SKM-1 (cell line): ENCODE measurements around the gene PDX1.
"Not testable (repeated sequence)": the region's sequence is repeated elsewhere in the genome, so short reads cannot be mapped to it uniquely, and the experiment has no call there.

Source experiments
- DNase-seq: peaks from one replicate; lab custom pipeline; 2025; ENCODE audit not compliant: unreplicated experiment; lab: John Stamatoyannopoulos, UW

The PDX1 gene

GRCh38 chr13:27954406-27954851, 34.6 kb downstream of the PDX1 start:
- no peak for DNase-seq

DNA sequence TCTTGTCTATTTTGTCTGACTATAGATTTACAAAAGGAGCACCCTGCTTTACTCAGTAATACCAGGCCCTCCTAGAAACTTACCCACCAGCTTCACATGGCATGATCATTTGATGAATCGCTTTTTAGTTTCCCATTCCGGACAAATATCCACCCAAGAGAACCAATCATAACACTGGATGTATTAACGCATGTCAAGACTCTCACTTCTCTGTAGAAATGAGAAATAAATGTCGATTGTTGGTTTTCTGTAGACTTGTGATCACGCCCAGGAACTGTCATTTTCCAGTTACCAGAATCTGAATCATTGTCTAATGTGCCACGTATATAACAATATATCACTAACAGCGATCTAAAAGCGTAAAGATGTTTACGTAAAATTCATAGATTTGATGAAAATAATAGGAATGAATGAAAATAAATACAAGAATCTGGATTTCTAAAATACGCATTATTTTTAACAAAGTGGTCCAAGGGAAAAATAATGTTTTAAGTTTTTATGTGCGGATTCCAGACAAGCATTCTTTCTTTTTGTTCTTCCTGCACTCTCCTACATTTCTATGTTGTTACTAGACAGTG, 35.3 kb downstream of the PDX1 start:
- no peak for DNase-seq

DNA sequence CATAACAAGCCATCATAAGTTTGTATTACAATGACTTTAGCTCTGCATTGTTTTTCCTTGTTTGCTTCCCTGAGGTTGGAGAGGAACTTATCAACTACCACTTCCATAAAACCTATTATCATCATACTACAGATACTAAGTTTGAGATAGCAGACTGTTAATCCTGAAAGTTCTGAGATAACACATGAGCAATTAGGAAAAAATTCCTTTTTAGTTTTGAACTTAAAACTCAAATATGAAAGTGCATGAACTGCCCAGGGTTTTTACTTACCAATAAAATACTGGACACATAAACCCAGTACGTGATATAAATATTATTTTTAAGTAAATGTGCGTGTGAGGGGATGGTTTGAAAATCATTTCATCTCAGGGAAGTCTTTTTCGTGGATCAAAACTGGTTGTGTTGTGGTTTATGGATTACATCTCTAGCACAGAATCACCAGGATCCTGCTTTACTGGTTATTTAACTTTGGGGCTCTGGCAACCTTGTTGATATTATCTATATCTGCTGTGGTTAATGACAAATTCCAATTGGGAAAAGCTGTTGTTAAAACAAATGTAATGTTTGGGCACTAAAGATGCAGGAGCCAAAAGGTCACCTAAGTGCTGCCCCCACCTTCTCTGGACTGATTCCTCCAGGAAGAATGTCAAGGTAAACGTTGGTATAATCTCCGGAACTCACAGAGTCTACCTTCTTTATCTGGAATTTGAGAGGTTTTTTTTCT, 36.9 kb downstream of the PDX1 start:
- no peak for DNase-seq

- DNase-seq: no peak
Measured at GRCh38 chr13:27959976-27960361, 40.2 kb downstream of the PDX1 start.

DNA sequence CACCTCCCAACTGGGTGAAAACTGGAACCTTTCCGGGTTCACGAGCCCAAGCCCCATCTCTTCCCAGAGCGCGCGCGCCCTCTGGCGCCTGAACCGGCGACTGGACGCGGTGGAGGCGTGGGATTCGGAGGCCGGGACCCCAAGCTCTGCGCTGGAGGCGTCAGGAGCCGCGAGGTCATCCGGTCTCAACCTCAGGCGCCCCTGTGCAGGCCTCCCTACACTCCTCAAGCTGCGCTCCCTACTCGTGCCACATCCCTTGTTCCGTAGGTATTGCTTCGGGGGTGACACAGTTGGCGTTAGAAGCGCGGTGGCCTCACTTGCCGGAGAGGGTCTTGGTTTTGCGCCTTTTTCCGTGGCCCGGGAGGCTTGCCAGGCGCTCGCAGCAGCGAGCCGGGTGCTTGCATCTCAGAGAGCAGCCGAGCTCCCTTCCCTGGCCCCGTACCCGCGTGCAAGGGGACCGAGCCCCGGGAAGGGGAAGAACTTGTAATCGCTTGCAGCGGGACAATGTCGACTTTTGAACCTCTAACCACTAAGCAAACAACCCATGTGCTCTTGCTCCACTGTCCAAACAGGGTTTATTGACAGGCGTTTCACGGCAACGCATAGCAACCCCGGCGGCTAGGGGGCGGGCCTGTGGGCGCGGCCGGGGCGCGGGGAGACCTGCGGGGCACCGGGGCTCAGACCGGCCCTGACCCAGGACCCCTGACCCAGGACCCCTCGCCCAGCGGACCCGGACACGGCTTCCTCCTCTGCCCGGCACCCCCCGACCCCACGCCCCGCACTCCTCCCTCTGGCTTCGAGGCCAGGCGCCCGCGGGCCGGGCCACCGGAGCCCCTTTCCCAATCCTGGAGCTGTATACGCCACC, 40.8 kb downstream of the PDX1 start:
- peak; percentile 19 for DNase-seq

DNA sequence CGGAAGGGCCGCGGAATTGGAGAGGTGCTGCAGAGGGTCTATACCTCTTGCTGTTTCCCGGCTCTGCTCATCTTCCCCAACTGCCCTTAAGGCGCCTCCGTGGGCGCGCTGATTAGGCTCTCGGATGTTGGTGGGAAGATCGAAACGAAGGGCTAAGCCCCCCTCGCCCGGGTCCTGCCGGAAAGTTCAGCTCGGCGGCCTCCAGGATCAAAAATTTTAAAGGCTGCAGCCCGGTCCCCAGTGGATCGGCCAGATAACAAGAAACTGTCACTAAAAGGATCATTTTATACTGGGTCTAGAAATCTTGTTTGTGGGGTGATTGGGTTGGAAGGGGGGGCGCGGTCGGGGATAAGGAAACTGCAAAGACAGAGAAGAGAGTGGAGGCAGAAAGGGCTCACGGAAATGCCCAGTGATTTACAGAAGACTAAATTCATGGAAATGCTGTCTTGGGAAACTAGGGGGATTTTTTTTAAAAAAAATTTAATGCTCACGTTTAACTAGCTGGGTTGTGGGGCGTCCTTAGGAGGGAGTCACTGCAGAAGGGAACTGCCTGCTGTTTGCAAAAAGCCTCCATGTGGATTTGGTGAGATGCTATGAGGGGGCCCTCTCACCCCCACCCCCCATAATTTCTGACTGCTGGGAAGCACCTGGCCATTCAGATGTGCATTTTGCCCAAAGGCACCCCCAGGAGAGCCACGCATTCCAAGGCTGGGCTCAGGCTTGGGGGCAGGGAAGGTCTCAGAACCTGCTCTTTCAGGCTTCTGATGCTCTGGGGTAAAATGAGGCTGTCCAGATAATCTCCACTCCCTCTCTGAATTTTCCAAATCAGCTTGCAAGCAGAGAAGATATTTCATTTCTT, 41.7 kb downstream of the PDX1 start:
- no peak for DNase-seq

GRCh38 chr13:27962128-27962841, 42.5 kb downstream of the PDX1 start:
- no peak for DNase-seq

DNA sequence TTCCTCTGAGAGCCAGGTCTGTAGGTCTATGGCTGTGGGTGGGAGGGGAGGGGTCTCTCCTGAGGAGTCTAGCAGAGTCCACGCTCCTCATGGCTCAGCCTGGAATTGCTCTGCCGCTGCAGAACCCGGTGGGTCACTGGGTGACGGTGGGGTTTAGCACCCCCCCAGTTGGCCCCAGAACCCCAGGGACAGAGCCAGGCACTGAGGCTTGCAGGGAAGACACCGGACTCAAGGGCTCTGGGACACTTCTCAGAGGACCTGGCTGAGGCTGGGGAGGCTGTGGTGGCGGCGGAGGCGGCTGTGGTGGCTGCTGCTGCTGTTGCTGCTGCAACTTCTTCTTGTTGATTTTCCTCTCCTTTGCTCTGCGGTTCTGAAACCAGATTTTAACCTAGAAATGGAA, 43.2 kb downstream of the PDX1 start:
- DNase-seq: no peak

DNA sequence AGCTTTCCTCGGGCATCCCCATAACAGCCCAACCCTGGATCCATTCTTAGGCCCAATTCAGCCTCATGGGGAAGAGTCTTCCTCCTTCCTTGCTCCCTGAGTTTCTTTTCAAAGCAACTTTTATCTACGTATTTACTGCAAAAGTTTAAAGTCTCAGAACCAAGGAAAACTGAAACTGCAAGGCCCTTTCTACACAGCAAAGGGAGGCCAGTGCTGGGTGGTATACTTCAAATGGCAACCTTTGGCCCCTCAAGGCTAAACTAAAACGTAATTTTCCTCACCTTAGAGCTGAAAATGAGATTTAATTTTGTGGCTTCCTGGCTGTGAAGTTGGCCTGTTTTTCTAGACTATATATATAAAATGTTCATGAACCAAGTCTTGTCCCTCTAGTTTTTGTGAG, 43.7 kb downstream of the PDX1 start:
- DNase-seq: no peak

DNA sequence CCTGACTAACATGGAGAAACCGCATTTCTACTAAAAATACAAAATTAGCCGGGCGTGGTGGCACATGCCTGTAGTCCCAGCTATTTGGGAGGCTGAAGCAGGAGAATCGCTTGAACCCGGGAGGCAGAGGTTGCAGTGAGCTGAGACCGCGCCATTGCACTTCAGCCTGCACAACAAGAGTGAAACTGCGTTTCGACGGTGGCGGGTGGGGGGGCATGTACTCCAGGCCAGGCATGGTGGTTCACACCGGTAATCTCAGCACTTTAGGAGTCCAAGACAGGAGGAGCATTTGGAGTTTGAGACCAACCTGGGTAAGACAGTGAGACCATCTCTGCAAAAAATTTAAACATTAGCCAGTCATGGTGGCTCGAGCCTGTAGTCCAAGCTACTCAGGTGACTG, 44.4 kb downstream of the PDX1 start:
- not testable (repeated sequence) for DNase-seq

GRCh38 chr13:27964741-27965323, 45.0 kb downstream of the PDX1 start:
- DNase-seq: no peak

- no peak for DNase-seq
Measured at GRCh38 chr13:27965343-27965739, 45.5 kb downstream of the PDX1 start.

DNA sequence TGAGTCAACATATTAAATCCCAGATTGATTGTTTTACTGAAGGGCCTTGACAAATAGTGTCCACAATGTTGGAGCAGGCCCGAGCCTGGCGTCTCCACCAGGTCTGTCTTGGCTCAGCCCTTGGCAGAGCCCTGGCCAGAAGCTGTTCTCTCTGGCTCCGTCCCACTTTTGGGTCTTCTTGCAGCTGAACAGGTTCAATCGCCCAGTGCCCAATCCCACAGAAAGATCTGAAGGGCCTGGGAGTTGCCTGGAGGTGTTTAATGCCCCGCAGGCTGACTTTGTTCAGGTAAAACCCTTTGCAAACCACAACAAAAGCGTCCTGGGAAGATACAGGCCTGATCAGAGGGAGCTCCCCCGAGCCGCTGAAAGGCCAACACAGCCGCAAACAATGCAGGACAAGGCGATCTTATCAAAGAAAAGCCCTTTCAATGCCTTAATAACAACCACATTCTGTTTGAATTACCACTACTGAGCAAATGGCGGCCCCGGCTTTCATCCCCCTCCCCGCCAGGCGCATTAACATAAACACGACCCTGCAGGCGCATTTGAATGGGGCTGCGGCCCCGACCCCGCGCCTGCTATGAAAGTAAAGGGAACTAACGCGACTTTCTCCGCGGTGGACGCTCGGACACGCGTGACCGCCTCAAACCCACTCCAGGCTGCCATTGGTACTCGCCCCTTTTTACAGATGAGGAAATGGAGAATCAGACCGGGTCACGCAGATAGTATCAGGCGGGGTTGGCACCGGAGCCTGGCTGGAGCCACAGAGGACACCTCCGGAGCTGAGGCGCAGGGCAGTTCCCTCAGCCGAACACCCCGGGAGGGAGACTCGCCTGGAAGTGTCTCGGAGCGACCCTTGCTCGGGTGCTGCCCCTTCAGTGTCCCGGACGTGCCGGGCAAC, 46.2 kb downstream of the PDX1 start:
- no peak for DNase-seq

DNA sequence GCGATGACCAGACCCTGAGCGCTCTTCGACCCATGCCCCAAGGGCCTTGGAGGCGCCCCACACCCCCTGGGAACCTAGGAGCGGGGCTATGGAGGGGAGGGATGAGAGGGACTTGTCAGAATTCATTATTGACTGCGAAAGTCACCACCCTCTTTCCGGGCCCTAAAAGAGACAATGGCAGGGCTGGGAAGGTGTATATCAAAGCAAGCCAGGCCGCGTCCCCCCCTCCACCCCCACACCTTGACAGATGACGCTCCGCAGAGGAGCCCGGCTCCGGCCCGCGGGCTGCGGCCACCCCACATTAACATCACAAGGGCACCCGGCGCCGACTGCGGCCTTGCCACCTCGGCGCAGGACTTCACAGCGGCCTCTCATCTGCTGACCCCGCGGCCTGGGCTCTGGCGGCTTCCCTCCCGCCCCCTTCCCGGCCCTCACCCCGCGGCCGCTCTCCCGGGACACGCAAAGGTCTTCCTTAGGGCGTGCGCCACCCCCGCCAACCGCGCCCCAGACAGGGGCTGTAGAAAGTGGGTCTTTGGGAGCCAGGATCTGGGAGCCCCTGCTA, 46.9 kb downstream of the PDX1 start:
- DNase-seq: no peak

- no peak for DNase-seq
Measured at GRCh38 chr13:27967203-27967735, 47.5 kb downstream of the PDX1 start.

DNA sequence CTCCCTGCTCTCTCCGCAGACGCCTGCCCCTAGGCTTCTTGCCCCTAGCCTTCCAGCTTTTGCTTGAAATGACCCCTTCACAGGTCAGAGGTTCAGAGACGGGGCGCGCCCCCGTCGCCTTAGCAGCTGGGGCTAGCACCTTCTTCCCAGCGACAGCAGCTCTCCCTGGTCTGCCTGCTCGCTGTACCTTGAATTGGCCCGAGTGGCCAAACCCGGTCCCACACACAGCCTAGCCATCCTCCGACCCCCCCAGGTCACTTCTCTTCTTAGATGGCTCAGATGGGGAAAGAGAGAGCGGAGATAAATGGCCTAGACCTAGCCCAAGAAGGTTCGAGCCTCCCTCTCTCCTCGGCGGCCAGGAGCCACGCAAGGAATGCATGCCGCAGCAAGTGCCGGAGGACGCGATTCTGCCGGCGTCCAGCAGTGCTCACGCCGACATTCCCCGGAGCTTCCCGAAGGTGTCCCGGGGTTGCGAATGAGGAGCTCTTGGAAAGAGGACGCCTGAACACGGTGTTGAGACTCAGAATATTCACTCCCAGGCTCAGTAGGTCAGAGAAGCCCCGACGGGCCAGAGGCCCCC, 48.0 kb downstream of the PDX1 start:
- no peak for DNase-seq

DNA sequence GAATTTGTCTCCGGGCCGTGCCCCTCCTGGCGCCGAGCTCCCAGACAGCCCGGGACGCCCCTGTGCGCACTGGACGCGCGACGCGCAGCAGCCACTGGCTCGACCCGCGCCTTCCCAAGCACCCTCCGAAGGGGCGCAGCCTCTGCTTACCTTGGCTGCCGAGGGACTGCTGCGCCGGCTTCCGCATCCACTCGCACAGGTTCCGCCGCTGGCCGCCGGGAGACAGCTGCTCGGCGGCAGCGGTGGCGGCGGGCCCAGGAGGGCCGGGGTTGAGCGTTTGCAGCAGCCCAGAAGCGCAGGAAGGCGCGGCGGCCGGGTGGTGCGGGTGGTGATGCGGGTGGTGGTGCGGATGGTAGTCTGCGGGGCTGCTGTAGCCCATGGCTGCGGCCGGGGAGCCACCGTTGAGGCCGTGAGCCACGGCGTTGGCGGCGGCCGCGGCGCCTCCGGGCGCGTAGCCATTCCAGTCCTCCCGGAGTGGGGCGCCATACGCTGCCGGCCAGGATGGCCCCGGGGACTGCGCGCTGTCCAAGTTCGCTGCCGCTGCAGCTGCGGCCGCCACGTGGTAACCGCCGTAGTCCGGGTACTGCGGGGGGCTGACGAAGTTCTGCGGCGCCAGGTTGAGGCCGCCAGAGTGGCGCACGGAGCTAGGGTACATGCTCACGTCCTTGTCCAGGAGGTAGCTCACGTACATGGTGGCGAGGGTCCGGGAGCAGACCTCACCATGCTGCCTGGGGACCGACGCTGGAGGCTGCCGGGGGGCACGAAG, 48.7 kb downstream of the PDX1 start:
- DNase-seq: no peak
